ENCODE data around the gene COL4A2.

DNA sequence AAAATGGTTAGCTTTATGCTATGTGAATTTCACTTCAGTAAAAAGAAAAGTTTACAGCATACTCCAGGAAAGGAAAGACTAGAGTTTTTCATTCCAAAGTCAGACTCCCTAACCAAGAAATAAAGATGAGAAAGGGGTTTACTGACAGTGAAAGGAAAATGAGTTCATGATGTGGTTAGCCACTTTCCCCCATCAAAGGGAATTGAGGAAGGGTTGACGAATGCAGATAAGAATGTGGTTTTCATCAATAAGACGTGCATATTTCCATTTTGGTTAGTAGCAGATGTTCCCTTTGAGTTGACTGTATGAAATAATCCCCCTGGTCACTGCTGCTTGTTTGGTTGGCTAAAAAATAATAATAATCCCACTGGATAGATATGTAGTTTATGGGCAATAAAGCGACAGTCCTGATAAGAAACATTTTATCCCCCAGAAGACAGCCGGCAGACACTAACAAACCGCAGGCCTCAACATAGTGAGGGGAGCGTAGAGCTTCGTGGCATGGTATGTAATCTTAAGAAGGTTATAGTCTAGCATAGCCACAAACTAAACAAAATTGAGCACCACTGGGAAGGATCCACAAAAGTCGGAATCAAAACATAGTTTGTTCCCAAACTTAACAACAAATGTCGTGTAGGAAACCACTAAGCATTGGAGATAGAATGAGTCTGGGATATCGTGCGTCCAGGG is 114.8 kb downstream of the COL4A2 start:
- TF ChIP-seq, protein P1, sequence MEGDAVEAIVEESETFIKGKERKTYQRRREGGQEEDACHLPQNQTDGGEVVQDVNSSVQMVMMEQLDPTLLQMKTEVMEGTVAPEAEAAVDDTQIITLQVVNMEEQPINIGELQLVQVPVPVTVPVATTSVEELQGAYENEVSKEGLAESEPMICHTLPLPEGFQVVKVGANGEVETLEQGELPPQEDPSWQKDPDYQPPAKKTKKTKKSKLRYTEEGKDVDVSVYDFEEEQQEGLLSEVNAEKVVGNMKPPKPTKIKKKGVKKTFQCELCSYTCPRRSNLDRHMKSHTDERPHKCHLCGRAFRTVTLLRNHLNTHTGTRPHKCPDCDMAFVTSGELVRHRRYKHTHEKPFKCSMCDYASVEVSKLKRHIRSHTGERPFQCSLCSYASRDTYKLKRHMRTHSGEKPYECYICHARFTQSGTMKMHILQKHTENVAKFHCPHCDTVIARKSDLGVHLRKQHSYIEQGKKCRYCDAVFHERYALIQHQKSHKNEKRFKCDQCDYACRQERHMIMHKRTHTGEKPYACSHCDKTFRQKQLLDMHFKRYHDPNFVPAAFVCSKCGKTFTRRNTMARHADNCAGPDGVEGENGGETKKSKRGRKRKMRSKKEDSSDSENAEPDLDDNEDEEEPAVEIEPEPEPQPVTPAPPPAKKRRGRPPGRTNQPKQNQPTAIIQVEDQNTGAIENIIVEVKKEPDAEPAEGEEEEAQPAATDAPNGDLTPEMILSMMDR (conservative IDR thresholded peaks at IDR 0.05; ENCODE audit: low read length), result no peak
- peak; percentile 73 for TF ChIP-seq EZH2phosphoT487 (IDR thresholded peaks at IDR 0.05; ENCODE audit: borderline replicate concordance)
